LNCaP clone FGC (cell line): ENCODE data around the gene GRIP2.
A peak's percentile ranks its signal among the peaks of the same experiment; 100 is the strongest.

Experiments
- DNase-seq: peaks from one replicate; pipeline ENCODE4 v3.0.0-alpha.2; 2011; ENCODE audit warnings: low read depth
- H3K4me3 ChIP-seq: 2 replicates; pipeline ENCODE4 v1.5.1; 2011; ENCODE audit warnings: mild to moderate bottlenecking, low read depth, low read length, control low read depth
- CTCF ChIP-seq: IDR thresholded peaks from 2 replicates; pipeline ENCODE4 v1.5.1; 2012; ENCODE audit warnings: mild to moderate bottlenecking; ENCODE audit not compliant: control insufficient read depth, insufficient read depth; ENCODE audit errors: extremely low read depth

The GRIP2 gene

GRCh38 chr3:14512281-14512941, 27.7 kb downstream of the GRIP2 start:
- no peak for TF ChIP-seq CTCF
- DNase-seq, result no peak
- no peak overlapping the region for H3K4me3 ChIP-seq

- TF ChIP-seq CTCF, result no peak
- DNase-seq, result no peak
- H3K4me3 ChIP-seq, result no peak overlapping the region
Observed at GRCh38 chr3:14511623-14512280, 28.4 kb downstream of the GRIP2 start.

- no peak for TF ChIP-seq CTCF
- no peak for DNase-seq
Observed at GRCh38 chr3:14510838-14511622, 29.1 kb downstream of the GRIP2 start.

GRCh38 chr3:14509796-14510100, 30.4 kb downstream of the GRIP2 start:
- H3K4me3 ChIP-seq, result no peak overlapping the region
- no peak for DNase-seq
- TF ChIP-seq CTCF, result no peak

More at GRCh38 chr3:14510838-14511622, 29.1 kb downstream of the GRIP2 start:
- no peak overlapping the region for H3K4me3 ChIP-seq

GRCh38 chr3:14508966-14509795, 31.0 kb downstream of the GRIP2 start:
- no peak overlapping the region for H3K4me3 ChIP-seq
- peak; percentile 90 for TF ChIP-seq CTCF
- DNase-seq, result no peak

- TF ChIP-seq CTCF, result no peak
- no peak for DNase-seq
- H3K4me3 ChIP-seq, result no peak overlapping the region
Observed at GRCh38 chr3:14508505-14508819, 31.7 kb downstream of the GRIP2 start.
